Right ventricle myocardium superior (tissue), 1 donor: ENCODE data around the gene HDAC4. TPM values are rescaled to one million over a fixed set of nuclear protein-coding genes. Genes with fewer than 3 reads are reported as not detected.
"Not testable (repeated sequence)": the region's sequence is repeated elsewhere in the genome, so short reads cannot be mapped to it uniquely, and the experiment has no call there.

Source experiments
- ATAC-seq: fragments of 200-7000 bp; cut with Tn5 transposase; one replicate; pipeline ENCODE4 v1.9.1; 2020; ENCODE audit warnings: mild to moderate bottlenecking; ENCODE audit not compliant: poor library complexity
- DNase-seq: peaks from one replicate; pipeline ENCODE4 v3.0.0-alpha.2; 2020
- intact Hi-C: fragments of 100-400 bp; cut with DNase I; formaldehyde crosslinking; loops from one replicate; pipeline ENCODE4 v1.11.2; 2022
- total RNA-seq: library from RNA; stranded (reverse); fragmentation: NEBNext Ultra II Directional; extraction: Animal tissue kit (Norgen Biotek cat#: 25700); gene quantifications from one replicate; pipeline ENCODE4 v1.2.1, GENCODE V29; 2021
- donor health status: DM: no; HTN: yes; CAD: no; lungs with severe emphysema.

HDAC4 gene
- total RNA-seq, 1 donor from 2014 or later, result 24.9 TPM

- intact Hi-C loops, result no loop called here
- ATAC-seq, result peak; percentile 17
- DNase-seq, result peak; percentile 39
Measured at GRCh38 chr2:239285071-239285931, 115.5 kb downstream of the HDAC4 start.

- DNase-seq (peak; percentile 37), ATAC-seq (no peak)
- intact Hi-C loops, result no loop called here
Measured at GRCh38 chr2:239283961-239284795, 116.6 kb downstream of the HDAC4 start.

- intact Hi-C loops, result no loop called here
- ATAC-seq (no peak), DNase-seq (peak; percentile 35)
Measured at GRCh38 chr2:239283288-239283945, 117.4 kb downstream of the HDAC4 start.

GRCh38 chr2:239282448-239283287 is 118.2 kb downstream of the HDAC4 start:
- peak; percentile 17 for DNase-seq
- intact Hi-C loops, result no loop called here
- no peak for ATAC-seq

GRCh38 chr2:239280296-239281017 is 120.4 kb downstream of the HDAC4 start:
- DNase-seq, result peak; percentile 61
- intact Hi-C loops, ATAC-seq: not testable (repeated sequence)

GRCh38 chr2:239279508-239280295 is 121.1 kb downstream of the HDAC4 start:
- intact Hi-C loops, result no loop called here
- DNase-seq, result no peak
- ATAC-seq, result no peak

GRCh38 chr2:239278941-239279365 is 121.9 kb downstream of the HDAC4 start:
- no peak for ATAC-seq

GRCh38 chr2:239278361-239278760 is 122.5 kb downstream of the HDAC4 start:
- no peak for DNase-seq
- intact Hi-C loops, result no loop called here
- no peak for ATAC-seq

More at GRCh38 chr2:239278941-239279365, 121.9 kb downstream of the HDAC4 start:
- intact Hi-C loops, result no loop called here
- no peak for DNase-seq

- intact Hi-C loops, result no loop called here
- DNase-seq, result no peak
- ATAC-seq, result no peak
Measured at GRCh38 chr2:239277401-239278085, 123.3 kb downstream of the HDAC4 start.

GRCh38 chr2:239276851-239277250 is 124.0 kb downstream of the HDAC4 start:
- DNase-seq (no peak), ATAC-seq (no peak)
- intact Hi-C loops, result no loop called here

GRCh38 chr2:239275847-239276831 is 124.7 kb downstream of the HDAC4 start:
- ATAC-seq (peak; percentile 74), DNase-seq (peak; percentile 87)
- intact Hi-C loops, result no loop called here

GRCh38 chr2:239275044-239275685 is 125.7 kb downstream of the HDAC4 start:
- intact Hi-C loops, result no loop called here
- peak; percentile 81 for ATAC-seq
- DNase-seq, result peak; percentile 87

GRCh38 chr2:239274391-239275043 is 126.3 kb downstream of the HDAC4 start:
- ATAC-seq (peak; percentile 58), DNase-seq (peak; percentile 67)
- intact Hi-C loops, result no loop called here
